ENCODE data around the gene CRYZL1.
"Not testable (repeated sequence)": the region's sequence is repeated elsewhere in the genome, so short reads cannot be mapped to it uniquely, and the experiment has no call there.

Gene CRYZL1

GRCh38 chr21:33645730-33646129, 4.2 kb upstream of the CRYZL1 start:
- no peaks in the 10 kb centered on the region for H3K36me3 ChIP-seq (ENCODE audit: control insufficient read depth, low read depth, low read length)
- H3K4me1 ChIP-seq (ENCODE audit: control insufficient read depth, low read depth, low read length): peaks cover 19% of the 10 kb centered on the region
- H3K27ac ChIP-seq (ENCODE audit: low read length): no peak overlapping the region
- H3K9ac ChIP-seq (ENCODE audit: low read length): no peak overlapping the region
- H3K9me3 ChIP-seq (ENCODE audit: control insufficient read depth, low read depth, low read length): no peaks in the 10 kb centered on the region
- no peaks in the 10 kb centered on the region for H3K27me3 ChIP-seq (ENCODE audit: control insufficient read depth, insufficient read depth, low read length)
- no peak overlapping the region for H3K4me3 ChIP-seq (ENCODE audit: low read length)

GRCh38 chr21:33644383-33645074, 3.0 kb upstream of the CRYZL1 start:
- H3K4me3 ChIP-seq (ENCODE audit: low read length): peak overlapping the region; percentile 80
- H3K36me3 ChIP-seq (ENCODE audit: control insufficient read depth, low read depth, low read length): no peaks in the 10 kb centered on the region
- H3K27me3 ChIP-seq (ENCODE audit: control insufficient read depth, insufficient read depth, low read length): no peaks in the 10 kb centered on the region
- H3K9ac ChIP-seq (ENCODE audit: low read length): peak overlapping the region; percentile 82
- peaks cover 22% of the 10 kb centered on the region for H3K4me1 ChIP-seq (ENCODE audit: control insufficient read depth, low read depth, low read length)
- H3K9me3 ChIP-seq (ENCODE audit: control insufficient read depth, low read depth, low read length): no peaks in the 10 kb centered on the region
- H3K27ac ChIP-seq (ENCODE audit: low read length): no peak overlapping the region

DNA sequence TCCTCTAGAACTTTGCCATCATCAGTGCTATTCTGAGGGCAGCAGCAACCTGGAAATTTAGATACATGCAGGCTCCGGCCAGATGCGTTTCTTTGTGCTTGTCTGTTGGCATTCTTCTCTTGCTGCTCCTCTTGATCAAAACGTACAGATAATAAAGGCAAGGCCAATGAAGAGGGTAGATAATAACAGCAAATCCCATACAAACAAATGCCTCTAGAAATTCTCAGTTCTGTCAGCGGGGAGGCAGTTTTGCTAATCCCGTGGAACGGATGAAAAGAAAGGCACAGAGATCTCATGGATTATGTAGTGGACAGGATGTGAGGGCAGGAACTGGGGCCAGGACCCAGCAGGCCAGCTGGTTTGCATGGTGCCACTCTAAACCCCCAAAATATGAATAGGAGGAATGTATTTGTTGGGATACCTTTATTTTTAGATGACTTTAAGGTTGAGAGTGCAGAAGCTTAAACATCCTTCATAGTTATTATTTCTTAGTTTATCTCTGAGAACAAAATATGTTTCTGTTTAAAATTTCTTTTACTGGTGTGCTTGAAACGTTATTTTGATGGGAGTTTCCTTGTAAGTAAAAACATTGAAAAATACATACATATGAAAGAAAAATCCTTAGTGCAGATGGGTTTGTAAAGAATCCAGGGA, 2.2 kb upstream of the CRYZL1 start:
- H3K9ac ChIP-seq (ENCODE audit: low read length): peak overlapping the region; percentile 82
- no peaks in the 10 kb centered on the region for H3K36me3 ChIP-seq (ENCODE audit: control insufficient read depth, low read depth, low read length)
- H3K4me3 ChIP-seq (ENCODE audit: low read length): peak overlapping the region; percentile 80
- H3K4me1 ChIP-seq (ENCODE audit: control insufficient read depth, low read depth, low read length): peaks cover 22% of the 10 kb centered on the region
- peak overlapping the region; percentile 0 for H3K27ac ChIP-seq (ENCODE audit: low read length)
- no peaks in the 10 kb centered on the region for H3K27me3 ChIP-seq (ENCODE audit: control insufficient read depth, insufficient read depth, low read length)
- H3K9me3 ChIP-seq (ENCODE audit: control insufficient read depth, low read depth, low read length): no peaks in the 10 kb centered on the region

DNA sequence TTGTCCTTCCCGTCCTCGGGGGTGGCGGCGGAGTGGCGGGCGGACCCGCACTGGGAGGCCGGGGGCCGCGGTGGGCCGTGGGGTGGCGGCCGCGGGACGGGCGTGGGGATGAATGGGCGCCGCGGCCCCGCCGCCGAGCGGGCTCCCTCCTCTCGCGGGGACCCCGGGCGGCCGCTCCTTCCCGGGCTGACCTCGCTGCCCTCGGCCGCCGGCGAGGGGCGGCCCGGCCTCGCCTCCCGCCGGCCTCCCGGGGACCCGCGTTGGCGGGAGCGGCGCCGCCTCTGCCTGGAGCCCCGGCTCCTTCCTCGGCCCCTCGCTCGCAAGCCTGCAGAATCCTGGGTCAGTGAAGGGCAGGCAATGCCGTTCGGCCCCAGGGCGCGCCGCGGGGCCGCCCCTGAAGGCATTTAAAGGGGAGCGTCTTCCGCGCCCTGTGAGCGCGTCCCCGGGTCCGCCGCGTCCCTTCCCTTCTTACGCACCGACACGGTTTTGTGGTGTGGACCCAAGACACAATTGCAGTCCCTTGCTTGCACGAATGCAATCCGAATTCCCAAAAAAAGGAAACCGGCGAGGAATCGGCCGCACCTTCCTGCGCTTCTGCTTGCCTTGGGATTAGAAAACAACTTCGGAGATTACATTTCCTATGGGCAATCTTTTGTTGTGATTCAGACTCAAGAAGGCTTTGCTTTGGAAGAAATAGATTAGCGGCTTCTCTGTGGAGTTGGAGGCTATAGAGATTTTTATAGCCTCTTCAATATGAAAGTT, 1.5 kb upstream of the CRYZL1 start:
- Histone ChIP-seq H3K27ac (ENCODE audit: low read length) (peak overlapping the region; percentile 0), H3K36me3 (ENCODE audit: control insufficient read depth, low read depth, low read length) (no peaks in the 10 kb centered on the region), H3K9me3 (ENCODE audit: control insufficient read depth, low read depth, low read length) (no peaks in the 10 kb centered on the region), H3K27me3 (ENCODE audit: control insufficient read depth, insufficient read depth, low read length) (no peaks in the 10 kb centered on the region), H3K4me3 (ENCODE audit: low read length) (peak overlapping the region; percentile 80), H3K9ac (ENCODE audit: low read length) (peak overlapping the region; percentile 82), H3K4me1 (ENCODE audit: control insufficient read depth, low read depth, low read length) (peaks cover 22% of the 10 kb centered on the region)

DNA sequence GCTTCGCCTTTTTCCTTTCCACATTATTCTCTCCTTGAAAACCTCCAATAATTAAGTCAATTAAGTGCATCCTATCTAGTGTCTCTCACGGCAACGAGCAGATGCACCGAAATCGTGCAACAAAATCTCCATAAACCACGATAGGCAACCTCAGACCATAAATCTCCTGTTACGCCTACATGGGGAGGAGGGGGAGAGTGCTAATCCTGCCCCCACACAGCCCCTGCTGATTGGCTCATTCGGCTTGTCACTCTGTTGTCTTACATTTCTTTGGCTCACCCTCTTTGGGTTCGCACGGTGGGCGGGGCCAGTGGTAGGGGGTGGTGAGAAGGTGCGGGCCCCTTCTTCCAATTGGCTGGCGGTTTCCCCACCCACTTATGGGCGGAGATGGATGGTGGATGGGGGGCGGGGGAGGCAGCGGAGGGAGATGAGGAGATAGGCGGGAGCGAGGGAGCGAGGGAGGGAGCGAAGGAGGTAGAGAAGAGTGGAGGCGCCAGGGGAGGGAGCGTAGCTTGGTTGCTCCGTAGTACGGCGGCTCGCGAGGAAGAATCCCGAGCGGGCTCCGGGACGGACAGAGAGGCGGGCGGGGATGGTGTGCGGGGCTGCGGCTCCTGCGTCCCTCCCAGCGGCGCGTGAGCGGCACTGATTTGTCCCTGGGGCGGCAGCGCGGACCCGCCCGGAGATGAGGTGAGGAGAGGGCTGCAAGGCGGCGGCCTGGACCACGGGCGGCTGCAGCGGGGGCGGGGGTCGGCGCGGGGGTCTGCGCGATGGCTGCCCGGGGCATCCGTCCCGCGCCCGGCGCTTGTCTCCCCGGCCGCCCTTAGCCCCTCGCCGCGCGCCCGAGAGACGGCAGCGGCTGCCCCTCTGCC, 720 bp upstream of the CRYZL1 start, which contains the start of gene ITSN1:
Gene ITSN1, plus strand, starts transcription at position 475 of the 869 bp plus-strand sequence. CDS start 76,328 bp downstream, outside the sequence.
- H3K4me1 ChIP-seq (ENCODE audit: control insufficient read depth, low read depth, low read length): peaks cover 22% of the 10 kb centered on the region
- H3K4me3 ChIP-seq (ENCODE audit: low read length): peak within 1 kb of the TSS; percentile 80
- H3K36me3 ChIP-seq (ENCODE audit: control insufficient read depth, low read depth, low read length): no peaks in the 10 kb centered on the region
- no peaks in the 10 kb centered on the region for H3K9me3 ChIP-seq (ENCODE audit: control insufficient read depth, low read depth, low read length)
- H3K27ac ChIP-seq (ENCODE audit: low read length): peak within 1 kb of the TSS; percentile 92
- peak within 1 kb of the TSS; percentile 88 for H3K9ac ChIP-seq (ENCODE audit: low read length)
- no peaks in the 10 kb centered on the region for H3K27me3 ChIP-seq (ENCODE audit: control insufficient read depth, insufficient read depth, low read length)

GRCh38 chr21:33640697-33641351, 717 bp downstream of the CRYZL1 start:
- peak overlapping the region; percentile 88 for H3K9ac ChIP-seq (ENCODE audit: low read length)
- H3K4me1 ChIP-seq (ENCODE audit: control insufficient read depth, low read depth, low read length): peaks cover 22% of the 10 kb centered on the region
- peak overlapping the region; percentile 92 for H3K27ac ChIP-seq (ENCODE audit: low read length)
- peak overlapping the region; percentile 80 for H3K4me3 ChIP-seq (ENCODE audit: low read length)
- H3K9me3 ChIP-seq (ENCODE audit: control insufficient read depth, low read depth, low read length): no peaks in the 10 kb centered on the region
- H3K36me3 ChIP-seq (ENCODE audit: control insufficient read depth, low read depth, low read length): no peaks in the 10 kb centered on the region
- no peaks in the 10 kb centered on the region for H3K27me3 ChIP-seq (ENCODE audit: control insufficient read depth, insufficient read depth, low read length)

GRCh38 chr21:33634254-33634653, 7.3 kb downstream of the CRYZL1 start:
- peaks cover 6% of the 10 kb centered on the region for H3K36me3 ChIP-seq (ENCODE audit: control insufficient read depth, low read depth, low read length)
- peaks cover 5% of the 10 kb centered on the region for H3K4me1 ChIP-seq (ENCODE audit: control insufficient read depth, low read depth, low read length)
- H3K4me3 ChIP-seq (ENCODE audit: low read length): no peak overlapping the region
- H3K27ac ChIP-seq (ENCODE audit: low read length): no peak overlapping the region
- no peak overlapping the region for H3K9ac ChIP-seq (ENCODE audit: low read length)
- no peaks in the 10 kb centered on the region for H3K27me3 ChIP-seq (ENCODE audit: control insufficient read depth, insufficient read depth, low read length)
- H3K9me3 ChIP-seq (ENCODE audit: control insufficient read depth, low read depth, low read length): no peaks in the 10 kb centered on the region

DNA sequence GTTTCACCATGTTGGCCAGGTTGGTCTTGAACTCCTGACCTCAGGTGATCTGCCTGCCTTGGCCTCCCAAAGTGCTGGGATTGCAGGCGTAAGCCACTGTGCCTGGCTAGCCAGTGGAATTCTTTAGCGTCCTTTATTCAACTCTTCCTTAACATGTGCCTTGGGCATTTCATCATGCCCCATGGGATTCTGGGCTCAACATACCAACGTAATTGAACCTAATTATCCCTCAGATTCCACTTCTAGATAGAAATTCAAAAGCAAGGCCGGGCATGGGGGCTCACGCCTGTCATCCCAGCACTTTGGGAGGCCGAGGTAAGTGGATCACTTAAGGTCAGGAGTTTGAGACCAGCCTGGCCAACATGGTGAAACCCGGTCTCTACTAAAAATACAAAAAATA, 15.4 kb downstream of the CRYZL1 start:
- H3K36me3 ChIP-seq (ENCODE audit: control insufficient read depth, low read depth, low read length); H3K27me3 ChIP-seq (ENCODE audit: control insufficient read depth, insufficient read depth, low read length); H3K4me3 ChIP-seq (ENCODE audit: low read length); H3K9ac ChIP-seq (ENCODE audit: low read length); H3K9me3 ChIP-seq (ENCODE audit: control insufficient read depth, low read depth, low read length); H3K27ac ChIP-seq (ENCODE audit: low read length): not testable (repeated sequence)
- H3K4me1 ChIP-seq (ENCODE audit: control insufficient read depth, low read depth, low read length): peaks cover 11% of the 10 kb centered on the region

DNA sequence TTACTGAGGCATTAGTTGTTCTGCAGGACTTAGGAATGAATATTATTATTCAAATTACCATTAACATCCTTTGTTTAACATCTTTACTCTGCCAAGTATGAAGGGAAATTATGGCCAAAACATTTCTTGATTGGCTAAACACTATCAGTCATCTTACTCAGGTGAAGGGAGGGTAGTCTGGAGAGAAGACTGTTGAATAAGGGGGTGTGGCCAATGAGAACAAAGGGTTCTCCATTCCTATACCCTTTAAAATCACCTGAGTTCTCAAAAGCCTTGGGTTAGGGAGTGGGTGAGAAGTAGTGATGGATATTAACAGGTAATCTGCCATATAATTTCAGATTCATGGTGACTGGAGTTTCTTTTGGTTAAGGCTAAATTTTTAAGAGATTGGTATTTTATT, 19.3 kb downstream of the CRYZL1 start:
- H3K27me3 ChIP-seq (ENCODE audit: control insufficient read depth, insufficient read depth, low read length): no peaks in the 10 kb centered on the region
- H3K36me3 ChIP-seq (ENCODE audit: control insufficient read depth, low read depth, low read length): peaks cover 5% of the 10 kb centered on the region
- H3K4me3 ChIP-seq (ENCODE audit: low read length): no peak overlapping the region
- no peak overlapping the region for H3K27ac ChIP-seq (ENCODE audit: low read length)
- H3K9ac ChIP-seq (ENCODE audit: low read length): no peak overlapping the region
- H3K4me1 ChIP-seq (ENCODE audit: control insufficient read depth, low read depth, low read length): peaks cover 17% of the 10 kb centered on the region
- no peaks in the 10 kb centered on the region for H3K9me3 ChIP-seq (ENCODE audit: control insufficient read depth, low read depth, low read length)

GRCh38 chr21:33619726-33620125, 21.8 kb downstream of the CRYZL1 start:
- no peaks in the 10 kb centered on the region for H3K27me3 ChIP-seq (ENCODE audit: control insufficient read depth, insufficient read depth, low read length)
- H3K36me3 ChIP-seq (ENCODE audit: control insufficient read depth, low read depth, low read length): peaks cover 5% of the 10 kb centered on the region
- H3K4me3 ChIP-seq (ENCODE audit: low read length): no peak overlapping the region
- peaks cover 17% of the 10 kb centered on the region for H3K4me1 ChIP-seq (ENCODE audit: control insufficient read depth, low read depth, low read length)
- no peaks in the 10 kb centered on the region for H3K9me3 ChIP-seq (ENCODE audit: control insufficient read depth, low read depth, low read length)
- no peak overlapping the region for H3K27ac ChIP-seq (ENCODE audit: low read length)
- H3K9ac ChIP-seq (ENCODE audit: low read length): no peak overlapping the region

Measured in iPS-18a (cell line).